ENCODE measurements around the gene ANKZF1. TPM values are rescaled to one million over a fixed set of nuclear protein-coding genes. Genes with fewer than 3 reads are reported as not detected.

The ANKZF1 gene
- total RNA-seq, 2 donors from 2014 or later, result 14.5 to 14.9 TPM

GRCh38 chr2:219280651-219281050 lies 51.0 kb downstream of the ANKZF1 start:
- H3K4me3 ChIP-seq, result no peak overlapping the region

GRCh38 chr2:219281588-219281987 lies 52.0 kb downstream of the ANKZF1 start:
- Histone ChIP-seq H3K36me3 (peaks cover 46% of the 10 kb centered on the region), H3K27me3 (no peaks in the 10 kb centered on the region), H3K27ac (no peak overlapping the region), H3K4me3 (no peak overlapping the region), H3K4me1 (peaks cover 0 to 36% of the 10 kb centered on the region in 2 donors), H3K9me3 (no peaks in the 10 kb centered on the region)
- DNase-seq (ENCODE audit: low spot score), result no peak
- TF ChIP-seq CTCF (IDR thresholded peaks at IDR 0.05), result no peak

More at GRCh38 chr2:219280651-219281050, 51.0 kb downstream of the ANKZF1 start:
- no peaks in the 10 kb centered on the region for H3K9me3 ChIP-seq
- H3K4me1 ChIP-seq, result peaks cover 0 to 31% of the 10 kb centered on the region in 2 donors
- peaks cover 46% of the 10 kb centered on the region for H3K36me3 ChIP-seq
- no peak for TF ChIP-seq CTCF (IDR thresholded peaks at IDR 0.05)
- H3K27me3 ChIP-seq, result no peaks in the 10 kb centered on the region
- DNase-seq (ENCODE audit: low spot score), result no peak
- peak overlapping the region; percentile 97 to 99 for H3K27ac ChIP-seq

GRCh38 chr2:219282375-219282774 lies 52.8 kb downstream of the ANKZF1 start:
- H3K4me3 ChIP-seq, result no peak overlapping the region
- H3K4me1 ChIP-seq, result peaks cover 0 to 38% of the 10 kb centered on the region in 2 donors
- TF ChIP-seq CTCF (IDR thresholded peaks at IDR 0.05), result no peak
- no peaks in the 10 kb centered on the region for H3K27me3 ChIP-seq
- H3K27ac ChIP-seq, result no peak overlapping the region
- H3K36me3 ChIP-seq, result peaks cover 46% of the 10 kb centered on the region
- DNase-seq (ENCODE audit: low spot score), result no peak
- H3K9me3 ChIP-seq, result no peaks in the 10 kb centered on the region

- H3K4me1 ChIP-seq, result peaks cover 0 to 32% of the 10 kb centered on the region in 2 donors
These were observed 53.5 kb downstream of the ANKZF1 start for GRCh38 chr2:219282943-219283581.

GRCh38 chr2:219284501-219285372 lies 55.1 kb downstream of the ANKZF1 start:
- Histone ChIP-seq H3K4me3 (no peak overlapping the region), H3K4me1 (peaks cover 0 to 30% of the 10 kb centered on the region in 2 donors), H3K36me3 (peaks cover 46% of the 10 kb centered on the region), H3K27me3 (no peaks in the 10 kb centered on the region), H3K27ac (no peak overlapping the region), H3K9me3 (no peaks in the 10 kb centered on the region)
- TF ChIP-seq CTCF (IDR thresholded peaks at IDR 0.05), result no peak
- DNase-seq (ENCODE audit: low spot score), result no peak

More at GRCh38 chr2:219282943-219283581, 53.5 kb downstream of the ANKZF1 start:
- H3K27me3 ChIP-seq, result no peaks in the 10 kb centered on the region
- no peak for TF ChIP-seq CTCF (IDR thresholded peaks at IDR 0.05)
- no peak for DNase-seq (ENCODE audit: low spot score)
- no peak overlapping the region for H3K27ac ChIP-seq
- no peak overlapping the region for H3K4me3 ChIP-seq
- no peaks in the 10 kb centered on the region for H3K9me3 ChIP-seq
- H3K36me3 ChIP-seq, result peaks cover 46% of the 10 kb centered on the region
